Caco-2 (cell line): ENCODE data around the gene CLPTM1. TPM values are rescaled to one million over a fixed set of nuclear protein-coding genes. Genes with fewer than 3 reads are reported as not detected.

ENCODE experiments used
- BruUV-seq: library from RNA; stranded (reverse); fragments of 400-500 nt; replicated peaks from 2 replicates; lab custom pipeline; 2021; lab: Mats Ljungman, UMichigan
- CTCF ChIA-PET: fragments of 300-600 bp; sonication (Branson Sonifier 250); formaldehyde crosslinking; loops from one replicate; lab custom pipeline; 2022; ENCODE audit warnings: antibody characterized with exemption; lab: Charles Lee
- POLR2A ChIA-PET: fragments of 300-600 bp; sonication (Branson Sonifier 250); formaldehyde crosslinking; loops from one replicate; lab custom pipeline; 2022; ENCODE audit warnings: antibody characterized with exemption; lab: Charles Lee
- DNase-seq, 2 experiments: peaks; one replicate each; pipeline versions ENCODE4 v3.0.0 to v3.0.0-alpha.2; 2020 to 2022
- H3K27me3 ChIP-seq: replicated peaks from 2 replicates; pipeline ENCODE4 v1.6.0; 2011; ENCODE audit warnings: low read length; ENCODE audit not compliant: control insufficient read depth, insufficient read depth
- H3K36me3 ChIP-seq: 2 replicates; pipeline ENCODE4 v1.5.1; 2011; ENCODE audit warnings: low read length; ENCODE audit not compliant: control insufficient read depth, insufficient read depth
- H3K4me1 ChIP-seq: fragments of 250-450 bp; sonication (Bioruptor Pico); 2 replicates; pipeline ENCODE4 v1.5.1; 2020; ENCODE audit warnings: mild to moderate bottlenecking
- H3K4me3 ChIP-seq: 2 replicates; pipeline ENCODE4 v1.5.1; 2011; ENCODE audit warnings: low read depth, mild to moderate bottlenecking, control low read depth, low read length
- H3K9me3 ChIP-seq: fragments of 250-450 bp; sonication (Bioruptor Pico); 2 replicates; pipeline ENCODE4 v1.5.1; 2020; ENCODE audit warnings: mild to moderate bottlenecking, moderate library complexity
- H3K27ac Mint-ChIP-seq: one replicate; pipeline ENCODE4 v1.8.0; 2022; ENCODE audit warnings: mixed read lengths; ENCODE audit not compliant: unreplicated experiment
- H3K27me3 Mint-ChIP-seq: one replicate; pipeline ENCODE4 v1.8.0; 2022; ENCODE audit warnings: mixed read lengths; ENCODE audit not compliant: insufficient read depth, unreplicated experiment
- H3K36me3 Mint-ChIP-seq: one replicate; pipeline ENCODE4 v1.8.0; 2022; ENCODE audit warnings: mild to moderate bottlenecking, mixed read lengths; ENCODE audit not compliant: insufficient read depth, unreplicated experiment
- H3K4me1 Mint-ChIP-seq: one replicate; pipeline ENCODE4 v1.8.0; 2022; ENCODE audit warnings: low read depth, mixed read lengths; ENCODE audit not compliant: unreplicated experiment
- H3K4me3 Mint-ChIP-seq: one replicate; pipeline ENCODE4 v1.8.0; 2022; ENCODE audit warnings: mild to moderate bottlenecking, moderate library complexity, mixed read lengths; ENCODE audit not compliant: unreplicated experiment
- H3K9me3 Mint-ChIP-seq: one replicate; pipeline ENCODE4 v1.8.0; 2022; ENCODE audit warnings: mixed read lengths; ENCODE audit not compliant: unreplicated experiment
- intact Hi-C: fragments of 100-400 bp; cut with micrococcal nuclease; formaldehyde crosslinking; loops from one replicate; pipeline ENCODE4 v1.10.0; 2022; ENCODE audit not compliant: unreplicated experiment
- total RNA-seq: library from RNA; stranded (reverse); gene quantifications from 2 replicates; pipeline ENCODE4 v1.2.3, GENCODE V29; 2022
- TF ChIP-seq, protein P1 (sequence below), 2 experiments: fragments of 200-600 bp in 1 of 2; IDR thresholded peaks; 1 replicate in 1 of 2; 2 replicates in 1 of 2; pipeline versions ENCODE4 v1.5.1 to v1.8.0; 2011 to 2022; ENCODE audit warnings: antibody characterized with exemption in 1 of 2, control low read depth in 1 of 2, inconsistent platforms in 1 of 2, low read depth in 1 of 2, low read length in 1 of 2, mild to moderate bottlenecking in 1 of 2, moderate library complexity in 1 of 2; ENCODE audit not compliant: insufficient read depth in 1 of 2, severe bottlenecking in 1 of 2, unreplicated experiment in 1 of 2

CLPTM1 gene
- total RNA-seq, 1 experiment from 2014 or later, result 144 TPM

DNA sequence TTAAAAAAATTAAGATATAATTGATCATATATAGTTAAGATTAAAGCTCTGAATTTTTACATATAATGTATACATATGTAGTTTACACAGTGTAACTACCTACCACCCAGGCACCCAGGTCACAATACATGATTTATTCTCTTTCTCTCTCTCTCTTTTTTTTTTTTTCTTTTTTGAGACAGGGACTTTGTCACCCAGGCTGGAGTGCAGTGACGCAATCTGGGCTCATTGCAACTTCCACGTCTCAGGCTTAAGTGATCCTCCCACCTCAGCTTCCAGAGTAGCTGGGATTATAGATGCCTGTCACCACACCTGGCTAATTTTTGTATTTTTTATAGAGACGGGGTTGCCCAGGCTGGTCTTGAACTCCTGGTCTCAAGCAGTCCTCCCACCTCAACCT is 64.9 kb downstream of the CLPTM1 start:
- no peaks in the 10 kb centered on the region for H3K36me3 ChIP-seq
- no peaks in the 10 kb centered on the region for H3K27me3 Mint-ChIP-seq
- H3K4me1 ChIP-seq, result no peaks in the 10 kb centered on the region
- no peaks in the 10 kb centered on the region for H3K4me1 Mint-ChIP-seq
- CTCF ChIA-PET, result interaction anchor here (0.7 to 1.4 kb wide), 2 partner anchors 19 to 40 kb away, joined by 4 to 7 read pairs; partner anchors contain the start of gene CLASRP
- intact Hi-C loops, result no loop called here
- no TSS peak for BruUV-seq
- no peak overlapping the region for H3K4me3 Mint-ChIP-seq
- peaks cover 15% of the 10 kb centered on the region for H3K36me3 Mint-ChIP-seq
- POLR2A ChIA-PET, result interaction anchor here (0.5 to 0.6 kb wide), 2 partner anchors 25 to 114 kb away, joined by 4 to 5 read pairs; no protein-coding TSS in a partner anchor
- no peaks in the 10 kb centered on the region for H3K9me3 ChIP-seq
- H3K27me3 ChIP-seq, result no peaks in the 10 kb centered on the region
- H3K27ac Mint-ChIP-seq, result no peak overlapping the region
- H3K9me3 Mint-ChIP-seq, result no peaks in the 10 kb centered on the region
- no peak overlapping the region for H3K4me3 ChIP-seq
- TF ChIP-seq, protein P1, sequence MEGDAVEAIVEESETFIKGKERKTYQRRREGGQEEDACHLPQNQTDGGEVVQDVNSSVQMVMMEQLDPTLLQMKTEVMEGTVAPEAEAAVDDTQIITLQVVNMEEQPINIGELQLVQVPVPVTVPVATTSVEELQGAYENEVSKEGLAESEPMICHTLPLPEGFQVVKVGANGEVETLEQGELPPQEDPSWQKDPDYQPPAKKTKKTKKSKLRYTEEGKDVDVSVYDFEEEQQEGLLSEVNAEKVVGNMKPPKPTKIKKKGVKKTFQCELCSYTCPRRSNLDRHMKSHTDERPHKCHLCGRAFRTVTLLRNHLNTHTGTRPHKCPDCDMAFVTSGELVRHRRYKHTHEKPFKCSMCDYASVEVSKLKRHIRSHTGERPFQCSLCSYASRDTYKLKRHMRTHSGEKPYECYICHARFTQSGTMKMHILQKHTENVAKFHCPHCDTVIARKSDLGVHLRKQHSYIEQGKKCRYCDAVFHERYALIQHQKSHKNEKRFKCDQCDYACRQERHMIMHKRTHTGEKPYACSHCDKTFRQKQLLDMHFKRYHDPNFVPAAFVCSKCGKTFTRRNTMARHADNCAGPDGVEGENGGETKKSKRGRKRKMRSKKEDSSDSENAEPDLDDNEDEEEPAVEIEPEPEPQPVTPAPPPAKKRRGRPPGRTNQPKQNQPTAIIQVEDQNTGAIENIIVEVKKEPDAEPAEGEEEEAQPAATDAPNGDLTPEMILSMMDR (IDR thresholded peaks at IDR 0.05; ENCODE audit: insufficient read depth in 1 of 2, low read depth in 1 of 2, low read length in 1 of 2, severe bottlenecking in 1 of 2, unreplicated experiment in 1 of 2), result no peak
- DNase-seq, result peak; percentile 53 to 55

DNA sequence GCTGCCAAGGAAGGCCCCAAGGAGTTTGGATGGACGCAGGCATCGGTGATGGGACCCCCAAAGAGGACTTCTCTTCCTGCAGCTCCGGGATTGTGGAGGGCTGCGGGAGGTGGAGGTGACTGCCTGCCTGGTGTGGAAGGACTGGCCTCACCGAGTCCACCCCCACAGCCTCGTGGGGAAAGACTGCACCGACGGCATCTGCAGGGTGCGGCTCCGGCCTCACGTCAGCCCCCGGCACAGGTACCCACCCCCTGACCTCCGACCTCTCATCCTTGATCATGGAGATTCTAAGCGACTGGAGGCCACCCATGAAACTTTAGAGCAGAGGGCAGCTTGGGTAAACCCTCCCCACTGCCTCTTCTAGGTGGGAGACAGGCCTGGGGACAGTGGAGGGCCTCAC is 66.8 kb downstream of the CLPTM1 start:
- H3K27ac Mint-ChIP-seq, result no peak overlapping the region
- no peak overlapping the region for H3K4me3 ChIP-seq
- no peaks in the 10 kb centered on the region for H3K36me3 ChIP-seq
- no peaks in the 10 kb centered on the region for H3K27me3 Mint-ChIP-seq
- H3K36me3 Mint-ChIP-seq, result peaks cover 10% of the 10 kb centered on the region
- intact Hi-C loops, result no loop called here
- BruUV-seq, result no TSS peak
- TF ChIP-seq, protein P1 (IDR thresholded peaks at IDR 0.05; ENCODE audit: insufficient read depth in 1 of 2, low read depth in 1 of 2, low read length in 1 of 2, severe bottlenecking in 1 of 2, unreplicated experiment in 1 of 2), result no peak
- no peak for DNase-seq
- CTCF ChIA-PET, result interaction anchor here (0.6 kb wide), 1 partner anchor 116 kb away, joined by 3 read pairs; the partner anchor contains the start of gene APOE
- POLR2A ChIA-PET, result no interaction called here
- H3K9me3 ChIP-seq, result no peaks in the 10 kb centered on the region
- H3K4me3 Mint-ChIP-seq, result no peak overlapping the region
- no peaks in the 10 kb centered on the region for H3K4me1 Mint-ChIP-seq
- H3K9me3 Mint-ChIP-seq, result no peaks in the 10 kb centered on the region
- H3K4me1 ChIP-seq, result no peaks in the 10 kb centered on the region
- no peaks in the 10 kb centered on the region for H3K27me3 ChIP-seq

DNA sequence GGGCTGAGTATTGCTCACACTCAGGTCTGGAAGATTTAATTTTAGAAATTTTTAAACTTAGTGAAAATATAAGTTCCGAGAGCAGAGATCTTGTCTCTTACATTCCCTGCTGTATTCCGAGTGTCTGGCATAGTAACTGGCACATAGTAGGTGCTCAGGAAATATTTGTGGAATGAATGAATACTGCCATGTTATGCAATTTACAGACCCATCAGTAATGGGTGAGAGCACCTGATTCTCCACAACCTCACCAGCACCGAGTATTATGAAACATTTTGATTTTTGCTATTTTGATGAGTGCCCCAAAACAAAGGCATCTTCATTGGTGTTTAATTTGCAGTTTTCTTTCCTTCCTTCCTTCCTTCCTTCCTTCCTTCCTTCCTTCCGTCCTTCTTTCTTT is 67.9 kb downstream of the CLPTM1 start:
- H3K4me1 ChIP-seq, result no peaks in the 10 kb centered on the region
- no peak overlapping the region for H3K27ac Mint-ChIP-seq
- H3K27me3 ChIP-seq, result no peaks in the 10 kb centered on the region
- TF ChIP-seq, protein P1 (IDR thresholded peaks at IDR 0.05; ENCODE audit: insufficient read depth in 1 of 2, low read depth in 1 of 2, low read length in 1 of 2, severe bottlenecking in 1 of 2, unreplicated experiment in 1 of 2), result no peak
- no peaks in the 10 kb centered on the region for H3K9me3 Mint-ChIP-seq
- H3K36me3 Mint-ChIP-seq, result peaks cover 15% of the 10 kb centered on the region
- no peaks in the 10 kb centered on the region for H3K4me1 Mint-ChIP-seq
- no peak for DNase-seq
- no peaks in the 10 kb centered on the region for H3K9me3 ChIP-seq
- no peaks in the 10 kb centered on the region for H3K27me3 Mint-ChIP-seq
- intact Hi-C loops, result no loop called here
- H3K36me3 ChIP-seq, result no peaks in the 10 kb centered on the region
- BruUV-seq, result no TSS peak
- H3K4me3 Mint-ChIP-seq, result no peak overlapping the region
- H3K4me3 ChIP-seq, result no peak overlapping the region
- ChIA-PET CTCF (no interaction called here), POLR2A (no interaction called here)
